Fibroblast of lung (primary cell): ENCODE measurements around the gene ERCC8.

ENCODE experiments used
- CTCF ChIP-seq, 2 donors: IDR thresholded peaks in 1 of 2; conservative IDR thresholded peaks in 1 of 2; 1 replicate in 1 of 2; 2 replicates in 1 of 2; pipeline ENCODE4 v1.5.1; 2011 to 2012; ENCODE audit warnings: low read length in 2 of 2, control low read depth in 1 of 2, inconsistent platforms in 1 of 2, low read depth in 1 of 2, mild to moderate bottlenecking in 1 of 2
- EZH2 ChIP-seq: IDR thresholded peaks from 2 replicates; pipeline ENCODE4 v1.5.1; 2012; ENCODE audit warnings: low read length, control low read depth, mild to moderate bottlenecking; ENCODE audit errors: missing control alignments

GRCh38 chr5:60856066-60856465 lies 88.8 kb downstream of the ERCC8 start:
- no peak for TF ChIP-seq CTCF (conservative IDR thresholded peaks at IDR 0.05 in 1 of 2, IDR thresholded peaks at IDR 0.05 in 1 of 2; ENCODE audit: low read depth in 1 of 2, low read length in 2 of 2)
- TF ChIP-seq EZH2, result no peak
